ENCODE measurements around the gene TEX38.

The TEX38 gene

DNA sequence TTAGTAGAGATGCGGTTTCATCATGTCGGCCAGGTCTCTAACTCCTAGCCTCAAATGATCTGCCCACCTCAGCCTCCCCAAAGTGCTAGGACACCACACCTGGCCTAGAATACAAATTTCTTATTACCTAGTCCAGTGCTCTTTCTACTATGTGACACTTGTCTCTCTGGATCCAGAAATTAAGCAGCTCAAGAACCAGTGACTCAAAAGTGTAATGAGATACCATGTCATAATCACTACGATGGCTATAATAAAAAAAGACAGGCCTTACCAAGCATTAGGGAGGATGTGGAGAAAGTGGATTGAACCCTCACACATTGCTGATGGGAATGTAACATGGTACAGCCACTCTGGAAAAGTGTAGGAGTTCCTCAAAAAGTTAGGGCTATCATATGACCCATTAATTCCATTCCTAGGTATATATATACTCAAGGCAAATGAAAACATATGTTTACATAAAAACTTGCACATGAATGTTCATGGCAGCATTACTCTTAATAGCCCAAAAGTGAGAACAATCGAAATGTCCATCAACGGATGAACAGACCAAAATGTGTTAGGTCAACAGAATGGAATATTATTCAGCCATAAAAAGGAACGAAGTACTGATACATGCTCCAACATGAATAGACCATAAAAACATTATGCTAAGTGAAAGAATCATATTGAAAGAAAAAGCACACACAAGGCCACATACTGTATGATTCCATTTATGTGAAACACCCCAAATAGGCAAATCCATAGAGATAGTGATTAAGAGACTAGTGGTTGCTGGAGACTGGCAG is 8.3 kb downstream of the TEX38 start:
- TF ChIP-seq TAF1 (IDR thresholded peaks at IDR 0.05; ENCODE audit: low read depth) = no peak
- TF ChIP-seq TCF12 (IDR thresholded peaks at IDR 0.05; ENCODE audit: low read depth) = no peak
- TF ChIP-seq TEAD4 (IDR thresholded peaks at IDR 0.05) = no peak
- no peak for TF ChIP-seq NFIC (IDR thresholded peaks at IDR 0.05)
- TF ChIP-seq EP300 (IDR thresholded peaks at IDR 0.05; ENCODE audit: borderline replicate concordance) = no peak
- TF ChIP-seq CEBPB (IDR thresholded peaks at IDR 0.05) = no peak
- TF ChIP-seq, protein P1, sequence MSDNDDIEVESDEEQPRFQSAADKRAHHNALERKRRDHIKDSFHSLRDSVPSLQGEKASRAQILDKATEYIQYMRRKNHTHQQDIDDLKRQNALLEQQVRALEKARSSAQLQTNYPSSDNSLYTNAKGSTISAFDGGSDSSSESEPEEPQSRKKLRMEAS (IDR thresholded peaks at IDR 0.05) = no peak
- no peak for TF ChIP-seq YY1 (IDR thresholded peaks at IDR 0.05; ENCODE audit: low read depth)
- TF ChIP-seq CREB1 (IDR thresholded peaks at IDR 0.05; ENCODE audit: low read depth) = no peak
- TF ChIP-seq ZBTB7A (IDR thresholded peaks at IDR 0.05; ENCODE audit: low read depth) = no peak
- no peak for TF ChIP-seq RAD21 (IDR thresholded peaks at IDR 0.05; ENCODE audit: low read depth)

GRCh38 chr1:46681333-46682034 is 9.8 kb downstream of the TEX38 start:
- no peak for TF ChIP-seq YY1 (IDR thresholded peaks at IDR 0.05; ENCODE audit: low read depth)
- TF ChIP-seq EP300 (IDR thresholded peaks at IDR 0.05; ENCODE audit: borderline replicate concordance) = no peak
- no peak for TF ChIP-seq FOXM1 (IDR thresholded peaks at IDR 0.05; ENCODE audit: borderline replicate concordance, low read depth)
- TF ChIP-seq, protein P1 (IDR thresholded peaks at IDR 0.05) = no peak
- no peak for TF ChIP-seq NFIC (IDR thresholded peaks at IDR 0.05)
- TF ChIP-seq TEAD4 (IDR thresholded peaks at IDR 0.05) = no peak
- TF ChIP-seq REST (IDR thresholded peaks at IDR 0.05; ENCODE audit: low read depth) = no peak
- TF ChIP-seq EGR1 (IDR thresholded peaks at IDR 0.05) = no peak
- TF ChIP-seq CREB1 (IDR thresholded peaks at IDR 0.05; ENCODE audit: low read depth) = no peak
- TF ChIP-seq CEBPB (IDR thresholded peaks at IDR 0.05) = no peak
- TF ChIP-seq ZBTB7A (IDR thresholded peaks at IDR 0.05; ENCODE audit: low read depth) = no peak
- TF ChIP-seq TCF12 (IDR thresholded peaks at IDR 0.05; ENCODE audit: low read depth) = no peak
- TF ChIP-seq, protein P2, sequence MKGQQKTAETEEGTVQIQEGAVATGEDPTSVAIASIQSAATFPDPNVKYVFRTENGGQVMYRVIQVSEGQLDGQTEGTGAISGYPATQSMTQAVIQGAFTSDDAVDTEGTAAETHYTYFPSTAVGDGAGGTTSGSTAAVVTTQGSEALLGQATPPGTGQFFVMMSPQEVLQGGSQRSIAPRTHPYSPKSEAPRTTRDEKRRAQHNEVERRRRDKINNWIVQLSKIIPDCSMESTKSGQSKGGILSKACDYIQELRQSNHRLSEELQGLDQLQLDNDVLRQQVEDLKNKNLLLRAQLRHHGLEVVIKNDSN (IDR thresholded peaks at IDR 0.05) = no peak
- TF ChIP-seq TAF1 (IDR thresholded peaks at IDR 0.05; ENCODE audit: low read depth) = no peak
- TF ChIP-seq RAD21 (IDR thresholded peaks at IDR 0.05; ENCODE audit: low read depth) = no peak

GRCh38 chr1:46682064-46682463 is 10.4 kb downstream of the TEX38 start:
- TF ChIP-seq NFIC (IDR thresholded peaks at IDR 0.05) (no peak), REST (IDR thresholded peaks at IDR 0.05; ENCODE audit: low read depth) (no peak), TCF12 (IDR thresholded peaks at IDR 0.05; ENCODE audit: low read depth) (no peak), TEAD4 (IDR thresholded peaks at IDR 0.05) (no peak), ZBTB7A (IDR thresholded peaks at IDR 0.05; ENCODE audit: low read depth) (no peak), TAF1 (IDR thresholded peaks at IDR 0.05; ENCODE audit: low read depth) (no peak), EP300 (IDR thresholded peaks at IDR 0.05; ENCODE audit: borderline replicate concordance) (no peak), FOXM1 (IDR thresholded peaks at IDR 0.05; ENCODE audit: borderline replicate concordance, low read depth) (no peak), CEBPB (IDR thresholded peaks at IDR 0.05) (no peak), CREB1 (IDR thresholded peaks at IDR 0.05; ENCODE audit: low read depth) (no peak), YY1 (IDR thresholded peaks at IDR 0.05; ENCODE audit: low read depth) (no peak), RAD21 (IDR thresholded peaks at IDR 0.05; ENCODE audit: low read depth) (no peak), EGR1 (IDR thresholded peaks at IDR 0.05) (no peak)
- TF ChIP-seq, protein P1 (IDR thresholded peaks at IDR 0.05) = no peak
- TF ChIP-seq, protein P2 (IDR thresholded peaks at IDR 0.05) = no peak

GRCh38 chr1:46684670-46685069 is 13.0 kb downstream of the TEX38 start:
- TF ChIP-seq, protein P1 (IDR thresholded peaks at IDR 0.05) = no peak
- TF ChIP-seq RAD21 (IDR thresholded peaks at IDR 0.05; ENCODE audit: low read depth) = no peak
- no peak for TF ChIP-seq TAF1 (IDR thresholded peaks at IDR 0.05; ENCODE audit: low read depth)
- no peak for TF ChIP-seq EGR1 (IDR thresholded peaks at IDR 0.05)
- TF ChIP-seq FOXM1 (IDR thresholded peaks at IDR 0.05; ENCODE audit: borderline replicate concordance, low read depth) = no peak
- TF ChIP-seq EP300 (IDR thresholded peaks at IDR 0.05; ENCODE audit: borderline replicate concordance) = no peak

Data from Ishikawa (cell line).